Coronary artery (tissue), 2 donors: ENCODE results near the gene VGLL2.
A peak's percentile ranks its signal among the peaks of the same experiment; 100 is the strongest.

ENCODE experiments used
- DNase-seq: peaks from one replicate; pipeline ENCODE4 v3.0.0-alpha.2; 2017; ENCODE audit warnings: low spot score
- H3K27ac ChIP-seq, 2 donors: fragments of 200-600 bp; sonication (generic); one replicate each; pipeline ENCODE4 v1.5.1; 2016 to 2019
- H3K4me3 ChIP-seq: fragments of 200-600 bp; sonication (generic); 2 replicates; pipeline ENCODE4 v1.5.1; 2016; ENCODE audit warnings: mild to moderate bottlenecking, moderate library complexity
- TF ChIP-seq, protein P1 (sequence below): fragments of 200-600 bp; sonication (generic); IDR thresholded peaks from one replicate; pipeline ENCODE4 v1.5.1; 2019; ENCODE audit warnings: antibody characterized with exemption

Gene VGLL2, protein sequence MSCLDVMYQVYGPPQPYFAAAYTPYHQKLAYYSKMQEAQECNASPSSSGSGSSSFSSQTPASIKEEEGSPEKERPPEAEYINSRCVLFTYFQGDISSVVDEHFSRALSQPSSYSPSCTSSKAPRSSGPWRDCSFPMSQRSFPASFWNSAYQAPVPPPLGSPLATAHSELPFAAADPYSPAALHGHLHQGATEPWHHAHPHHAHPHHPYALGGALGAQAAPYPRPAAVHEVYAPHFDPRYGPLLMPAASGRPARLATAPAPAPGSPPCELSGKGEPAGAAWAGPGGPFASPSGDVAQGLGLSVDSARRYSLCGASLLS

DNA sequence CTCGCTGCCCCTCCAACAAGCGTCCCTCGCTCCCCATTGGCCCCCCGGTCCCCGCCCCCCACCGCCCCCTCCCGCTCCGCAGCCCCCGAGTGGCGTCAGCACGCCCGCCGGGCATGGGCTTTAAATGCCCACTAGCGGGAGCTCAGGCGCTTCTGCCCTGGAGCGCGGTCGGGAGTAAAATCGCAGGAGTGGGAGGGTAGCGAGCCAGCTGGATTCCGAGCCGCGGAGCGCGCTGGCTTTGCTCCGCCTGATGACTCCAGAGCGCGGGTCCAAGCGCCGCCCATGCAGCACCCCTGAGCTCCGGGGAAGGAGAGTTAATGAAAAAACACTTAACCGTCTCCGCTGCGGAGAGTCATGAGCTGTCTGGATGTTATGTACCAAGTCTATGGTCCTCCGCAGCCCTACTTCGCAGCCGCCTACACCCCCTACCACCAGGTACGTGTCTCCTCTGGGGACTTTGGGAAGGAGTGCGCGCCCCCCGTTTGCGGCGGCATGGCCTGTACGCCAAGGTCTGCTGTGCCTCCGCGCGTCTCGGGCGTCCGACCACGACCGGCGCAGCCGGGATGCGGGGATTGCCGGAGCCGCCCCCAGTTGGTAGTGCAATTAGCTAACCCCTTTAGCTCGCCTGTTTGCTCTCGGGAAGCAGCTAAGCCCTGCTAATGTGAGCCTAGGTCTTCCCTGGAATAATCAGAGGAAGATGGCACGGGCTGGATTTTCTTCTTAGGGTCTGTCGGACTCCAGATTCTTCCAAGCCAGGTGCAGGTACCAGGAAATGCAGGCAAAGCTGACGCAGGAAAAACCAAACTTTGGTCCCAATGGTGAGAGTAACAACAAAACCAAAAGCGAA, at the start of gene VGLL2:
VGLL2 (plus strand) TSS at position 149 of the 847 bp plus-strand sequence; CDS start at position 355, 206 bp downstream.
- no peak within 1 kb of the TSS for H3K27ac ChIP-seq
- DNase-seq, result no peak
- TF ChIP-seq, protein P1, sequence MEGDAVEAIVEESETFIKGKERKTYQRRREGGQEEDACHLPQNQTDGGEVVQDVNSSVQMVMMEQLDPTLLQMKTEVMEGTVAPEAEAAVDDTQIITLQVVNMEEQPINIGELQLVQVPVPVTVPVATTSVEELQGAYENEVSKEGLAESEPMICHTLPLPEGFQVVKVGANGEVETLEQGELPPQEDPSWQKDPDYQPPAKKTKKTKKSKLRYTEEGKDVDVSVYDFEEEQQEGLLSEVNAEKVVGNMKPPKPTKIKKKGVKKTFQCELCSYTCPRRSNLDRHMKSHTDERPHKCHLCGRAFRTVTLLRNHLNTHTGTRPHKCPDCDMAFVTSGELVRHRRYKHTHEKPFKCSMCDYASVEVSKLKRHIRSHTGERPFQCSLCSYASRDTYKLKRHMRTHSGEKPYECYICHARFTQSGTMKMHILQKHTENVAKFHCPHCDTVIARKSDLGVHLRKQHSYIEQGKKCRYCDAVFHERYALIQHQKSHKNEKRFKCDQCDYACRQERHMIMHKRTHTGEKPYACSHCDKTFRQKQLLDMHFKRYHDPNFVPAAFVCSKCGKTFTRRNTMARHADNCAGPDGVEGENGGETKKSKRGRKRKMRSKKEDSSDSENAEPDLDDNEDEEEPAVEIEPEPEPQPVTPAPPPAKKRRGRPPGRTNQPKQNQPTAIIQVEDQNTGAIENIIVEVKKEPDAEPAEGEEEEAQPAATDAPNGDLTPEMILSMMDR, result no peak
- H3K4me3 ChIP-seq, result peak within 1 kb of the TSS; percentile 74

GRCh38 chr6:117222861-117223260, 42.5 kb upstream of the VGLL2 start:
- DNase-seq, result no peak
- Histone ChIP-seq H3K4me3 (no peak overlapping the region), H3K27ac (no peak overlapping the region)
- TF ChIP-seq, protein P1, result no peak

GRCh38 chr6:117226778-117227177, 38.6 kb upstream of the VGLL2 start:
- TF ChIP-seq, protein P1, result no peak
- H3K27ac ChIP-seq, result no peak overlapping the region
- no peak for DNase-seq
- no peak overlapping the region for H3K4me3 ChIP-seq

DNA sequence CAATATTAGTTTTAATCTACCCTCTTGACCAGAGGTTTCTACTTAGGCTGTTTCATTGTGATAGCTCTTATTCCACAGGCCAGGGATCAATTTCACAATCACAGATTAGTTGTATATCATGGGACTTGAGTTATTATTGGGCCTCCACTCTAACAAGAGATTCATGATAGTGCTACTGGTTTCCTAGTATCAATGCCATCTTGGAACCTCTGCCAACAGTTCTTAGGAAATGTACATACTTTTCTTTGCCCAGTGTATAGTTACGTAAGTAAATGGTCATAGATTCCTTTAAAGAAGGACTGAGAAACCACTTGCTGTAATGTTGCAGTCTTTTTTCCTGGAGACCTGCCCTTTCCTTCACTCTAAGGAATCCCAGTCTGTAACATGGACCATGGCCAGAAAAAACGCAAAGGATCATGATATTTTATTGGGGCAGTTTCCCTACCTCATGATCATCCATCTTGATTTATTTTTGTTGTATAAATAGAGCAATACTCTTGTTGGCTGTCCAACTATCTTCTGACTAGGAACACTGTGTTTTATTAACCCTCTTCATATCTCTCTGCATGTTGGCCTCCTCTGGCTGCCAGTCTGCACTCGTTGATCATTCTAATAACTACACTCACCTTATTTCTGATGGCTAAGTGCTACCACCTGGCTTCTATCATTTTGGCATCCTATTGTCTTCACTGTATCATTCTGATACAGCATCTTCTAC, 38.0 kb upstream of the VGLL2 start:
- Histone ChIP-seq H3K4me3 (no peak overlapping the region), H3K27ac (no peak overlapping the region)
- TF ChIP-seq, protein P1, result no peak
- DNase-seq, result no peak

- TF ChIP-seq, protein P1, result no peak
- H3K4me3 ChIP-seq, result no peak overlapping the region
Observed at GRCh38 chr6:117228202-117228601, 37.2 kb upstream of the VGLL2 start.

GRCh38 chr6:117229870-117230269, 35.5 kb upstream of the VGLL2 start:
- Histone ChIP-seq H3K4me3 (no peak overlapping the region), H3K27ac (no peak overlapping the region)
- TF ChIP-seq, protein P1, result no peak
- DNase-seq, result no peak

More at GRCh38 chr6:117228202-117228601, 37.2 kb upstream of the VGLL2 start:
- no peak for DNase-seq
- H3K27ac ChIP-seq, result no peak overlapping the region
